ENCODE measurements around the gene UTS2.

- TF ChIP-seq RAD21 (IDR thresholded peaks at IDR 0.05; ENCODE audit: low read depth) (no peak), EP300 (IDR thresholded peaks at IDR 0.05; ENCODE audit: borderline replicate concordance) (no peak), MAX (IDR thresholded peaks at IDR 0.05) (no peak), FOXM1 (IDR thresholded peaks at IDR 0.05; ENCODE audit: borderline replicate concordance, low read depth) (no peak), REST (IDR thresholded peaks at IDR 0.05; ENCODE audit: low read depth) (no peak), USF1 (IDR thresholded peaks at IDR 0.05) (no peak), EGR1 (IDR thresholded peaks at IDR 0.05) (no peak), CREB1 (IDR thresholded peaks at IDR 0.05; ENCODE audit: low read depth) (no peak), TAF1 (IDR thresholded peaks at IDR 0.05; ENCODE audit: low read depth) (no peak), ZBTB7A (IDR thresholded peaks at IDR 0.05; ENCODE audit: low read depth) (no peak), YY1 (IDR thresholded peaks at IDR 0.05; ENCODE audit: low read depth) (no peak), TEAD4 (IDR thresholded peaks at IDR 0.05) (no peak)
These were observed 39.0 kb downstream of the UTS2 start for GRCh38 chr1:7813677-7814373.
